Body of pancreas (tissue), 4 donors: ENCODE measurements around the gene ZPBP. TPM values are rescaled to one million over a fixed set of nuclear protein-coding genes. Genes with fewer than 3 reads are reported as not detected.

Source experiments
- ATAC-seq: fragments of 150-250 bp; one replicate; pipeline ENCODE4 v1.9.1; 2016
- DNase-seq, 4 donors: peaks; one replicate each; pipeline ENCODE4 v3.0.0-alpha.2; 2019
- H3K27ac ChIP-seq, 4 donors: fragments of 200-600 bp; sonication (generic); 1 replicate in 3 of 4; 2 replicates in 1 of 4; pipeline versions ENCODE4 v1.5.1 to v1.6.1; 2016 to 2019; ENCODE audit warnings: mild to moderate bottlenecking in 1 of 4, mixed read lengths in 1 of 4, moderate library complexity in 1 of 4
- H3K27me3 ChIP-seq, 2 donors: fragments of 200-600 bp; sonication (generic); one replicate each; pipeline ENCODE4 v1.6.0; 2016; ENCODE audit warnings: mild to moderate bottlenecking in 1 of 2
- H3K36me3 ChIP-seq, 2 donors: fragments of 200-600 bp; sonication (generic); replicated peaks in 1 of 2; 2 replicates each; pipeline ENCODE4 v1.5.1; 2016; ENCODE audit warnings: low read depth in 2 of 2; ENCODE audit not compliant: insufficient read depth in 1 of 2
- H3K4me1 ChIP-seq: fragments of 200-600 bp; sonication (generic); one replicate; pipeline ENCODE4 v1.6.0; 2016
- H3K4me3 ChIP-seq, 2 donors: fragments of 200-600 bp; sonication (generic); 1 replicate in 1 of 2; 2 replicates in 1 of 2; pipeline ENCODE4 v1.5.1; 2016 to 2019
- H3K9me3 ChIP-seq, 3 donors: fragments of 200-600 bp; sonication (generic); 1 replicate in 2 of 3; 2 replicates in 1 of 3; pipeline ENCODE4 v1.5.1; 2016
- CTCF ChIP-seq, 7 experiments: fragments of 450-650 bp in 4 of 7; fragments of 200-600 bp in 3 of 7; sonication (generic) in 3 of 7; IDR thresholded peaks; one replicate each; pipeline ENCODE4 v1.5.1; 2016 to 2019; ENCODE audit warnings: antibody characterized with exemption in 7 of 7
- POLR2A ChIP-seq, 3 donors: fragments of 450-650 bp; IDR thresholded peaks; one replicate each; pipeline ENCODE4 v1.6.1; 2016; ENCODE audit warnings: antibody characterized with exemption in 3 of 3, mild to moderate bottlenecking in 2 of 3
- WGBS, 2 donors: methylation state at CpG; one replicate each; pipeline ENCODE4 v1.1.5; 2017; 5-methylcytosine and 5-hydroxymethylcytosine counted together
- intact Hi-C: fragments of 100-400 bp; cut with DNase I; formaldehyde crosslinking; loops from one replicate; pipeline ENCODE4 v1.15.1; 2023
- total RNA-seq, 2 donors: library from RNA; depleted of rRNA; stranded (reverse); fragments of >200 nt; gene quantifications; one replicate each; pipeline ENCODE4 v1.1.0, GENCODE V29; 2016

The ZPBP gene
- total RNA-seq, 2 donors from 2014 or later, result not detected

DNA sequence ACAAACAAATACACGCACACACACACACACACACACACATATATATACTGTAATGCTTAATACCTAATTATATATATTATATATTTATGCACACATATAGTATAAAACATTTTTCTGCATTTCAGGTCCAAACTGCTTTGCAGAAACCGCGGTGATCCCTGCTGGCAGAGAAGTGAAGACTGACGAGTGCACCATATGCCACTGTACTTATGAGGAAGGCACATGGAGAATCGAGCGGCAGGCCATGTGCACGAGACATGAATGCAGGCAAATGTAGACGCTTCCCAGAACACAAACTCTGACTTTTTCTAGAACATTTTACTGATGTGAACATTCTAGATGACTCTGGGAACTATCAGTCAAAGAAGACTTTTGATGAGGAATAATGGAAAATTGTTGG is 181.1 kb downstream of the ZPBP start:
- Histone ChIP-seq H3K27ac (no peak overlapping the region), H3K27me3 (no peaks in the 10 kb centered on the region), H3K4me3 (no peak overlapping the region), H3K9me3 (no peaks in the 10 kb centered on the region), H3K36me3 (no peaks in the 10 kb centered on the region), H3K4me1 (no peaks in the 10 kb centered on the region)
- intact Hi-C loops, result no loop called here
- TF ChIP-seq POLR2A (IDR thresholded peaks at IDR 0.05), result no peak
- no peak for TF ChIP-seq CTCF (IDR thresholded peaks at IDR 0.05)
- WGBS, 2 donors, result 79 to 85% methylated on average over 8 of the region's 8 CpGs
- no peak for DNase-seq
- no peak for ATAC-seq

GRCh38 chr7:49894543-49894942 is 198.5 kb downstream of the ZPBP start:
- WGBS, 2 donors, result 96 to 97% methylated on average over 4 of the region's 4 CpGs
- TF ChIP-seq CTCF (IDR thresholded peaks at IDR 0.05) (no peak), POLR2A (IDR thresholded peaks at IDR 0.05) (no peak)
- no peak for ATAC-seq

GRCh38 chr7:49893131-49893530 is 199.9 kb downstream of the ZPBP start:
- no peak for ATAC-seq
- Histone ChIP-seq H3K4me1 (no peaks in the 10 kb centered on the region), H3K4me3 (no peak overlapping the region), H3K36me3 (no peaks in the 10 kb centered on the region), H3K9me3 (no peaks in the 10 kb centered on the region), H3K27ac (no peak overlapping the region), H3K27me3 (no peaks in the 10 kb centered on the region)
- TF ChIP-seq CTCF (IDR thresholded peaks at IDR 0.05) (no peak), POLR2A (IDR thresholded peaks at IDR 0.05) (no peak)
- DNase-seq, result no peak
- WGBS, 2 donors, result 57 to 61% methylated on average over 4 of the region's 4 CpGs
- intact Hi-C loops, result no loop called here

More at GRCh38 chr7:49894543-49894942, 198.5 kb downstream of the ZPBP start:
- Histone ChIP-seq H3K27me3 (no peaks in the 10 kb centered on the region), H3K4me3 (no peak overlapping the region), H3K4me1 (no peaks in the 10 kb centered on the region), H3K36me3 (no peaks in the 10 kb centered on the region), H3K27ac (no peak overlapping the region), H3K9me3 (no peaks in the 10 kb centered on the region)
- no peak for DNase-seq
- intact Hi-C loops, result no loop called here

DNA sequence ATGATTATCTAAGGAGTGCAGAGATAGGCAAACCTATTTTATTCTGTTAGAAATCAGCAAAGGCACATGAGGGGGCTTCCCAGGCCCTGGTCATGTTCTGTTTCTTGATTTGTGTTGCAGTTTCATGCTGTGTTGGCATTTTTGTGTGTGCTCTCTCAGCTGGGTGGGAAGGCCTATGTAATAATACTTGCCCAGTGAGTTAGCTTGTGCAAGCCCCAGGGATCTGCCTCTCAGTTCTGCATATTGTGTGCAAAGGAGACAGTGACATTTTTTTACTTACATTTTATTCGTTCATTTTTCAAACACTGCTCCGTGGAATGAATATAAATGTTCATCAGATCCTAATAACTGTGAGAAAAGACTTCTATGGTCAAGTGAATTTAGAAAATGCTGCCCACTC is 200.6 kb downstream of the ZPBP start:
- Histone ChIP-seq H3K4me1 (no peaks in the 10 kb centered on the region), H3K27ac (no peak overlapping the region), H3K9me3 (no peaks in the 10 kb centered on the region), H3K4me3 (no peak overlapping the region), H3K36me3 (no peaks in the 10 kb centered on the region), H3K27me3 (no peaks in the 10 kb centered on the region)
- DNase-seq (no peak), ATAC-seq (no peak)
- TF ChIP-seq POLR2A (IDR thresholded peaks at IDR 0.05) (no peak), CTCF (IDR thresholded peaks at IDR 0.05) (no peak)
- intact Hi-C loops, result no loop called here
- WGBS, 2 donors, result 71 to 76% methylated on average over 2 of the region's 2 CpGs

Other genes with a start within 250 kb of the ZPBP start
- gene IKZF1, start 211.5 kb upstream of the ZPBP start, total RNA-seq, result 10 to 100 TPM in 1 of 2 donors, 1 to 10 TPM in 1; 3.9 to 16.5 TPM